Osteocyte (in vitro differentiated cells): ENCODE results near the gene GRIK5. TPM values are rescaled to one million over a fixed set of nuclear protein-coding genes. Genes with fewer than 3 reads are reported as not detected.

ENCODE experiments used
- DNase-seq: peaks from one replicate; pipeline ENCODE4 v3.0.0; 2021; ENCODE audit warnings: mixed read lengths; ENCODE audit not compliant: unreplicated experiment; ENCODE audit errors: extremely low spot score
- H3K27ac Mint-ChIP-seq: one replicate; pipeline ENCODE4 v1.8.0; 2021; ENCODE audit warnings: mild to moderate bottlenecking, mixed read lengths; ENCODE audit not compliant: unreplicated experiment
- H3K27me3 Mint-ChIP-seq: one replicate; pipeline ENCODE4 v1.8.0; 2021; ENCODE audit warnings: mixed read lengths; ENCODE audit not compliant: unreplicated experiment
- H3K36me3 Mint-ChIP-seq: one replicate; pipeline ENCODE4 v1.8.0; 2021; ENCODE audit warnings: mixed read lengths; ENCODE audit not compliant: unreplicated experiment
- H3K4me1 Mint-ChIP-seq: one replicate; pipeline ENCODE4 v1.8.0; 2021; ENCODE audit warnings: mixed read lengths; ENCODE audit not compliant: unreplicated experiment
- H3K4me3 Mint-ChIP-seq: one replicate; pipeline ENCODE4 v1.8.0; 2021; ENCODE audit warnings: mild to moderate bottlenecking, moderate library complexity, mixed read lengths; ENCODE audit not compliant: unreplicated experiment
- H3K9me3 Mint-ChIP-seq: one replicate; pipeline ENCODE4 v1.8.0; 2021; ENCODE audit warnings: mixed read lengths; ENCODE audit not compliant: unreplicated experiment
- total RNA-seq: library from RNA; stranded (reverse); gene quantifications from 2 replicates; pipeline ENCODE4 v1.2.1, GENCODE V29; 2021
- TF ChIP-seq, protein P1 (sequence below): fragments of 200-600 bp; sonication (generic); IDR thresholded peaks from 2 replicates; pipeline ENCODE4 v1.5.0; 2021; ENCODE audit warnings: antibody characterized with exemption, mild to moderate bottlenecking, moderate library complexity

GRIK5 gene
- total RNA-seq, 1 donor from 2014 or later = 0.38 TPM

DNA sequence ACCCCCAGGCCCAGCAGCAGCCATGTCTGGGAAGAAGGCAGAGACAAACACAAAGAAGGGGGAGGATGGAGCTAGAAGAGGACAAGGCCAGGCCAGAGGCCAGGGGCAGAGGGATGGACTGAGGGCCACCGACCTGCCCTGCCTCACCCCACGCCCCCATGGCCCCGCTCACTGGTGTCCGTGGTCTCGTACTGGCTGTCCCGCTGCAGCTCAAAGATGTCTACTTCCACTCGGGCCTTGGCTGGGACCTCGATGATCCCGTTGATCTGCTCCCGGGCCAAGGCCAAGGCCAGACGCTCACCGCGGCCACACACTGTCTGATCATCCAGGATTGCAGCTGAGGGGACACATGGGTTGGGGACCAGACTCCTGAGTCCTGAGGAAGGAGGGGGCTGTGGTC is 5.0 kb downstream of the GRIK5 start:
- TF ChIP-seq, protein P1, sequence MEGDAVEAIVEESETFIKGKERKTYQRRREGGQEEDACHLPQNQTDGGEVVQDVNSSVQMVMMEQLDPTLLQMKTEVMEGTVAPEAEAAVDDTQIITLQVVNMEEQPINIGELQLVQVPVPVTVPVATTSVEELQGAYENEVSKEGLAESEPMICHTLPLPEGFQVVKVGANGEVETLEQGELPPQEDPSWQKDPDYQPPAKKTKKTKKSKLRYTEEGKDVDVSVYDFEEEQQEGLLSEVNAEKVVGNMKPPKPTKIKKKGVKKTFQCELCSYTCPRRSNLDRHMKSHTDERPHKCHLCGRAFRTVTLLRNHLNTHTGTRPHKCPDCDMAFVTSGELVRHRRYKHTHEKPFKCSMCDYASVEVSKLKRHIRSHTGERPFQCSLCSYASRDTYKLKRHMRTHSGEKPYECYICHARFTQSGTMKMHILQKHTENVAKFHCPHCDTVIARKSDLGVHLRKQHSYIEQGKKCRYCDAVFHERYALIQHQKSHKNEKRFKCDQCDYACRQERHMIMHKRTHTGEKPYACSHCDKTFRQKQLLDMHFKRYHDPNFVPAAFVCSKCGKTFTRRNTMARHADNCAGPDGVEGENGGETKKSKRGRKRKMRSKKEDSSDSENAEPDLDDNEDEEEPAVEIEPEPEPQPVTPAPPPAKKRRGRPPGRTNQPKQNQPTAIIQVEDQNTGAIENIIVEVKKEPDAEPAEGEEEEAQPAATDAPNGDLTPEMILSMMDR = no peak
- Mint-ChIP-seq H3K4me3 (no peak overlapping the region), H3K27ac (no peak overlapping the region), H3K4me1 (no peaks in the 10 kb centered on the region), H3K9me3 (no peaks in the 10 kb centered on the region), H3K27me3 (peaks cover 16% of the 10 kb centered on the region), H3K36me3 (no peaks in the 10 kb centered on the region)
- DNase-seq = no peak

DNA sequence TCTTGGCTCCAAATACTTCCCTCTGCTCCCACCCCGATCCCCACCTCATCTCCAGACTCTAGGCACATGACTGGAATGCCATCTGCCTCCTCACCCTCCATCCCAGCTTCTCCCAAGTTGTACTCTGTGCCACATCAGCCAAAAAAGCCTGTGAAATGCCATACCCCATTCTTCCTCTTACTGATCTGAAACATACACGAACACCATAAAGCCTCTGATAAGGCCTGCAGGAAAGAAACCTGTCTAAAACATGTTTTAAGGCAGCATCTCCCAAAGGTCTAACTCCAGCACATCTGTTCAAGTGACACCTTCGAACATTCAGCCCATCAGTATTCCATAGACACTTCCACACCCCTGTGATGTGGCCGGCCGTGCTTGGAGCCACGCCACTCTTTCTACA is 5.6 kb downstream of the GRIK5 start:
- TF ChIP-seq, protein P1 = no peak
- H3K27me3 Mint-ChIP-seq = peaks cover 16% of the 10 kb centered on the region
- no peak for DNase-seq
- no peak overlapping the region for H3K27ac Mint-ChIP-seq
- H3K36me3 Mint-ChIP-seq = no peaks in the 10 kb centered on the region
- no peaks in the 10 kb centered on the region for H3K4me1 Mint-ChIP-seq
- H3K9me3 Mint-ChIP-seq = no peaks in the 10 kb centered on the region
- no peak overlapping the region for H3K4me3 Mint-ChIP-seq

DNA sequence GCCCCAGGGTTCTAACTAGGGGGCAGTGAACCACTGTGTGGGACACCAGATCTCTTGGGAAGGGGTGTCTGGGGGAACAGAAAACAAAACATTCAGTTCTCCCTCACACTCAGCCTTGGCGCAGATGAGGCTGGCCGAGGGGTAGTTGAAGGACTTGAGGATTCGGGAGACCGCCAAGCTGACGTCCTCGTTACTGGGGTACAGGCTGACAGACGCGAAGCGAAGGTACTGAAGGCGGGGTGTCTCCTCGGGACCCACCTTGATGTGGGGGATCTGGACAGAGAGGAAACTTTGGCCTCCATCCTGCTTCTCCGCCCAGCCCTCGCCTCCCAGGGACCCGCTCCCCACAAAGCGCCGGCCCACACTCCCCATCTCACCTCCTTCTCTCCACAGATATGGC is 7.6 kb downstream of the GRIK5 start:
- Mint-ChIP-seq H3K36me3 (no peaks in the 10 kb centered on the region), H3K9me3 (no peaks in the 10 kb centered on the region), H3K4me3 (no peak overlapping the region), H3K27me3 (peaks cover 19% of the 10 kb centered on the region), H3K4me1 (no peaks in the 10 kb centered on the region), H3K27ac (no peak overlapping the region)
- no peak for DNase-seq
- TF ChIP-seq, protein P1 = no peak

DNA sequence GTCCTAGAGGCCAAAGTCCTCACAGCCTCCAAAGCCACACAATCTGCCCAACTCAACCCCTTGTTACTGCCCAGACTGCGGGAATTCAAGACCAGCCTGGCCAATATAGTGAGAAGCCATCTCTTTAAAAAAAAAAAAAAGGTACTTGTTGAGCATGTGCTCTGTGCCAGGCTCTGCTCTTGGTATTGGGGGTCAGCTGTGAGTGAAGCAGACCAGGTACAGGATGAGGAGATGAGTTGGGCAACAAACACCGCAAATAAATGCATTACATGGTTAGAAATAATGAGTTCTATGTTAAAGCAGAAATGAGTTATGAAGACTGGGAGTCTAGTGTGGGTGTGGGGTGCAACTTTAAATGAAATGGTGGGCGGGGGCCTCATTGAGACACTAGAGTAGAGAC is 9.9 kb downstream of the GRIK5 start:
- Mint-ChIP-seq H3K27ac (no peak overlapping the region), H3K4me3 (no peak overlapping the region), H3K27me3 (peaks cover 19% of the 10 kb centered on the region), H3K36me3 (no peaks in the 10 kb centered on the region), H3K9me3 (no peaks in the 10 kb centered on the region), H3K4me1 (no peaks in the 10 kb centered on the region)
- TF ChIP-seq, protein P1 = no peak
- no peak for DNase-seq

DNA sequence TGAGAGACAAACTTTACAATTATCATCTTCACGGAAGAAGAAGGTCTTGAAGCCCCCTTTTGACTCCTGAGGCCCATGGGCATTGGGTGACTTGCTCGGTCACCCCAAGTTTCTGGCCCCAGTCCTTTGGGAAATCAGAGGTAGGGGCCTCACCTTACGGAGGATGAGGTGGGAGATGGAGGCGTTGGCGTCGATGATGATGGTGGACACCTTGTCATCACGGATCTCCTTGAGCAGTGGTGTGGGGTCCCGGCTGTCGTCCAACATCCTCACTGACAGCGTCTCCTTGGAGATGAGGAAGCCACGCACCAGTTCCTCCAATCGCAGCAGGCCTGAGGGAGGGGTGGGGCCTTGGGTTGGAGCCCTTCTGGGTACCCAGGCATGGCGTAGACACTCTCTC is 10.8 kb downstream of the GRIK5 start:
- Mint-ChIP-seq H3K27ac (no peak overlapping the region), H3K36me3 (no peaks in the 10 kb centered on the region)
- DNase-seq = no peak

More for the DNA sequence above, 10.8 kb downstream of the GRIK5 start:
- Mint-ChIP-seq H3K4me3 (no peak overlapping the region), H3K9me3 (no peaks in the 10 kb centered on the region), H3K4me1 (no peaks in the 10 kb centered on the region), H3K27me3 (peaks cover 17% of the 10 kb centered on the region)
- TF ChIP-seq, protein P1 = no peak
